Tibial nerve (tissue), 4 donors: ENCODE results near the gene LMF1.

ENCODE experiments used
- EP300 ChIP-seq, 2 donors: sonication (generic); formaldehyde crosslinking; IDR thresholded peaks; one replicate each; pipeline ENCODE4 v1.6.1; 2017; ENCODE audit warnings: antibody characterized with exemption in 2 of 2, mild to moderate bottlenecking in 1 of 2
- POLR2A ChIP-seq, 2 donors: fragments of 450-650 bp; IDR thresholded peaks; one replicate each; pipeline ENCODE4 v1.6.1; 2017; ENCODE audit warnings: antibody characterized with exemption in 2 of 2, mild to moderate bottlenecking in 2 of 2, moderate library complexity in 2 of 2
- TF ChIP-seq, protein P1 (sequence below), 5 experiments: fragments of 200-600 bp in 3 of 5; fragments of 450-650 bp in 2 of 5; sonication (generic) in 3 of 5; IDR thresholded peaks; one replicate each; pipeline ENCODE4 v1.5.1; 2016 to 2019; ENCODE audit warnings: antibody characterized with exemption in 5 of 5, mild to moderate bottlenecking in 3 of 5, moderate library complexity in 2 of 5

DNA sequence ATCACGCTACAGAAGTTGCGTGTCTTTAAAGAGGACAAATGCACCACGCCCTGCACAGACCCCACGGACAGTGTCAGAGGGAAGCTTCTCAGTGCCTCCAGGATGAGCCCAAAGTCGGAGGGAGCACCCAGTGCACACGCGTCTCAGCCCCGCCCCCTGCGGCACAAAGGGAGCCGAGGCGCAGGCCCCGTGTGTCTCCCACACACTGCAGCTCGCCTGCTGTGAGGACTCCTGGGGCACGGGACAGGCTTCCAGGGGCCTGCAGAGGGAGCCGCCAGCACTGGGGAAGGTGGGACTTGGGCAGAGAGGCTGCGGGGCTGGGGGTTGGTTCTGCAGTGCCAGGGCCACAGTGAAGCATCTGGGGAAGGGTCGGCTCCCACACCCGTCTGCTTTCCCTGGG is 77.4 kb downstream of the LMF1 start:
- TF ChIP-seq, protein P1, sequence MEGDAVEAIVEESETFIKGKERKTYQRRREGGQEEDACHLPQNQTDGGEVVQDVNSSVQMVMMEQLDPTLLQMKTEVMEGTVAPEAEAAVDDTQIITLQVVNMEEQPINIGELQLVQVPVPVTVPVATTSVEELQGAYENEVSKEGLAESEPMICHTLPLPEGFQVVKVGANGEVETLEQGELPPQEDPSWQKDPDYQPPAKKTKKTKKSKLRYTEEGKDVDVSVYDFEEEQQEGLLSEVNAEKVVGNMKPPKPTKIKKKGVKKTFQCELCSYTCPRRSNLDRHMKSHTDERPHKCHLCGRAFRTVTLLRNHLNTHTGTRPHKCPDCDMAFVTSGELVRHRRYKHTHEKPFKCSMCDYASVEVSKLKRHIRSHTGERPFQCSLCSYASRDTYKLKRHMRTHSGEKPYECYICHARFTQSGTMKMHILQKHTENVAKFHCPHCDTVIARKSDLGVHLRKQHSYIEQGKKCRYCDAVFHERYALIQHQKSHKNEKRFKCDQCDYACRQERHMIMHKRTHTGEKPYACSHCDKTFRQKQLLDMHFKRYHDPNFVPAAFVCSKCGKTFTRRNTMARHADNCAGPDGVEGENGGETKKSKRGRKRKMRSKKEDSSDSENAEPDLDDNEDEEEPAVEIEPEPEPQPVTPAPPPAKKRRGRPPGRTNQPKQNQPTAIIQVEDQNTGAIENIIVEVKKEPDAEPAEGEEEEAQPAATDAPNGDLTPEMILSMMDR (IDR thresholded peaks at IDR 0.05) = no peak
- no peak for TF ChIP-seq EP300 (IDR thresholded peaks at IDR 0.05)
- no peak for TF ChIP-seq POLR2A (IDR thresholded peaks at IDR 0.05)
